GM13976 (cell line): ENCODE data around the gene BRD3OS.
"Not testable (repeated sequence)": the region's sequence is repeated elsewhere in the genome, so short reads cannot be mapped to it uniquely, and the experiment has no call there.

Experiments used
- DNase-seq: peaks from one replicate; pipeline ENCODE4 v3.0.0; 2012; ENCODE audit warnings: low spot score
- CTCF ChIP-seq: IDR thresholded peaks from 2 replicates; pipeline ENCODE4 v1.5.1; 2012; ENCODE audit warnings: borderline replicate concordance, mild to moderate bottlenecking; ENCODE audit not compliant: insufficient read depth; ENCODE audit errors: extremely low read depth, missing control alignments, control extremely low read depth
- in situ Hi-C: fragments of 300-500 bp; cut with MboI; formaldehyde crosslinking; loops from one replicate; pipeline ENCODE4 v1.12.0; 2022; ENCODE audit warnings: low sequenced_read_pairs, mixed read lengths, inconsistent platforms; ENCODE audit not compliant: unreplicated experiment

Gene BRD3OS

DNA sequence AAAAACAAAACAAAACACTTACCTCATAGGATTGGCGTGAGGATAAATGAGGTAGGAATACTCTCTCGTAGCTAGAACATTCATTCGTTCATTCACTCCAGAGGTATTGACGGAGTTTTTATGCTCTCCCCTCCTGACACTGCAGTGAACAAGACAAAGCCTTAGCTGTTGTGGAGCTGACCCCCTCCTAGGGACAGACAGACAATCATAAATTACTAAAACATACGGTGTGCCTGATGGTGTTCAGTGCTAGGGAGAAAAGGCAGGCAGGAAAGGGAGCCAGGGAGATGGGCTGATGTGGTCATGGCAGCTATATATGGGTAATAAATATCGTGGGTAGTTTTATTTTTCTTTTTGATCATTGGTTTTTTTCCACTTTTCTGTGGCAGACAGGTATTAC lies 48.2 kb downstream of the BRD3OS start:
- DNase-seq = no peak
- in situ Hi-C loops = no loop called here
- TF ChIP-seq CTCF = no peak

DNA sequence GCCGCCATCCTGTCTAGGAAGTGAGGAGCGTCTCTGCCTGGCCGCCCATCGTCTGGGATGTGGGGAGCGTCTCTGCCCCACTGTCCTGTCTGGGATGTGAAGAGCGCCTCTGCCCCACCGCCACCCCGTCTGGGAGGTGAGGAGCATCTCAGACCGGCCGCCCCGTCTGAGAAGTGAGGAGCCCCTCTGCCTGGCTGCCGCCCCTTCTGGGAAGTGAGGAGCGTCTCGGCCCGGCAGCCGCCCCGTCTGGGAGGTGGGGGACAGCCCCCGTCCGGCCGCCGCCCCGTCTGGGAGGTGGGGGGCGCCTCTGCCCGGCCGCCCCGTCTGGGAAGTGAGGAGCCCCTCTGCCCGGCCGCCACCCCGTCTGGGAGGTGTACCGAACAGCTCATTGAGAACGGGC lies 50.4 kb downstream of the BRD3OS start:
- DNase-seq, in situ Hi-C loops: not testable (repeated sequence)

DNA sequence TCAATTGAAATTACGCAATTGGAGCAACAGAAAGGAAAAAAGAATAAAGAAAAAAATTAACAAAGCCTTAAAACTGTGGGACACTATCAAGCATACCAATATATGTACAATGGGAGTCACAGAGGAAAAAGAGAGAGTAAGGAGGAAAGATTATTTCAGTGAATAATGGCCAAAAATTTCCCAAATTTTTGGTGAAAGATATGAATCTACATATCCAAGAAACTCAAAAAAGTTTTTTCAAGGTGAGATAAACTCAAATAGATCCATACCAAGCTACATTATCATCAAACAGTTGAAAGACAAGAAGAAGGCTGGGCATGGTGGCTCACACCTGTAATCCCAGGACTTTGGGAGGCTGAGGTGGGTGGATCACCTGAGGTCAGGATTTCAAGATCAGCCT lies 51.4 kb downstream of the BRD3OS start:
- DNase-seq = no peak
- no peak for TF ChIP-seq CTCF
- in situ Hi-C loops = no loop called here
